ENCODE results near the gene CR1L. TPM values are rescaled to one million over a fixed set of nuclear protein-coding genes. Genes with fewer than 3 reads are reported as not detected.

CR1L gene
- total RNA-seq, 1 experiment from 2014 or later = not detected

GRCh38 chr1:207649865-207650580 lies 5.1 kb downstream of the CR1L start:
- H3K36me3 ChIP-seq (ENCODE audit: control insufficient read depth, insufficient read depth, low read length) = no peaks in the 10 kb centered on the region
- H3K27me3 ChIP-seq (ENCODE audit: control insufficient read depth, insufficient read depth, low read length) = peaks cover 2% of the 10 kb centered on the region
- intact Hi-C loops (cut with micrococcal nuclease; ENCODE audit: unreplicated experiment) (loop anchor here (5.0 kb wide), 1 partner anchor 42 kb away; no protein-coding TSS in a partner anchor), in situ Hi-C loops (cut with HindIII; ENCODE audit: low pct_unique_long_range_greater_than_20kb, low sequenced_read_pairs) (no loop called here)
- H3K27ac ChIP-seq (ENCODE audit: low read length) = no peak overlapping the region
- ATAC-seq (no peak), DNase-seq (ENCODE audit: low read depth, low spot score) (no peak)
- no peaks in the 10 kb centered on the region for H3K9me3 ChIP-seq (ENCODE audit: control insufficient read depth, insufficient read depth, low read depth, low read length)
- H3K4me3 ChIP-seq (ENCODE audit: low read depth in 2 of 2, low read length in 2 of 2) = no peak overlapping the region
- no peaks in the 10 kb centered on the region for H3K4me1 ChIP-seq (ENCODE audit: control insufficient read depth, insufficient read depth, low read length)
- TF ChIP-seq POLR2AphosphoS5 (IDR thresholded peaks at IDR 0.05; ENCODE audit: low read depth, low read length) = no peak
- no peak for TF ChIP-seq TCF7L2 (IDR thresholded peaks at IDR 0.05; ENCODE audit: low read depth, low read length)
- no peak for TF ChIP-seq REST (IDR thresholded peaks at IDR 0.05; ENCODE audit: insufficient read depth in 1 of 2, low read depth in 2 of 2, low read length in 1 of 2)
- no peak for TF ChIP-seq CTCF (IDR thresholded peaks at IDR 0.05)
- no peak for TF ChIP-seq SIN3A (IDR thresholded peaks at IDR 0.05; ENCODE audit: borderline replicate concordance, insufficient read depth, low read depth, low read length)
- ChIA-PET POLR2A (no interaction called here), CTCF (no interaction called here)
- BruUV-seq (replicated peaks) = no TSS peak

- in situ Hi-C loops (cut with HindIII; ENCODE audit: low pct_unique_long_range_greater_than_20kb, low sequenced_read_pairs) = no loop called here
- Histone ChIP-seq H3K27me3 (ENCODE audit: control insufficient read depth, insufficient read depth, low read length) (peaks cover 2% of the 10 kb centered on the region), H3K36me3 (ENCODE audit: control insufficient read depth, insufficient read depth, low read length) (no peaks in the 10 kb centered on the region), H3K4me3 (ENCODE audit: low read depth in 2 of 2, low read length in 2 of 2) (no peak overlapping the region), H3K27ac (ENCODE audit: low read length) (no peak overlapping the region), H3K4me1 (ENCODE audit: control insufficient read depth, insufficient read depth, low read length) (no peaks in the 10 kb centered on the region), H3K9me3 (ENCODE audit: control insufficient read depth, insufficient read depth, low read depth, low read length) (no peaks in the 10 kb centered on the region)
- intact Hi-C loops (cut with micrococcal nuclease; ENCODE audit: unreplicated experiment) = loop anchor here (5.0 kb wide), 1 partner anchor 41 kb away; no protein-coding TSS in a partner anchor
- DNase-seq (ENCODE audit: low read depth, low spot score) (no peak), ATAC-seq (no peak)
- ChIA-PET POLR2A (no interaction called here), CTCF (no interaction called here)
- TF ChIP-seq SIN3A (IDR thresholded peaks at IDR 0.05; ENCODE audit: borderline replicate concordance, insufficient read depth, low read depth, low read length) (no peak), POLR2AphosphoS5 (IDR thresholded peaks at IDR 0.05; ENCODE audit: low read depth, low read length) (no peak), TCF7L2 (IDR thresholded peaks at IDR 0.05; ENCODE audit: low read depth, low read length) (no peak), REST (IDR thresholded peaks at IDR 0.05; ENCODE audit: insufficient read depth in 1 of 2, low read depth in 2 of 2, low read length in 1 of 2) (no peak)
- BruUV-seq (replicated peaks) = no TSS peak
These were observed 6.7 kb downstream of the CR1L start for GRCh38 chr1:207651583-207651982.
